Keratinocyte (primary cell): ENCODE data around the gene ZNF135. TPM values are rescaled to one million over a fixed set of nuclear protein-coding genes. Genes with fewer than 3 reads are reported as not detected.

ENCODE experiments used
- DNase-seq: peaks from one replicate; pipeline ENCODE4 v3.0.0-alpha.2; 2011; ENCODE audit warnings: low read depth, missing footprints, low spot score
- FAIRE-seq: peaks from 2 replicates; lab custom pipeline; 2011; peaks lifted over from hg19 to GRCh38; lab: Jason Lieb, UNC
- H2AFZ ChIP-seq: 2 replicates; pipeline ENCODE4 v1.6.0; 2012; ENCODE audit warnings: low read length, control low read depth, inconsistent platforms; ENCODE audit not compliant: control insufficient read depth
- H3K27ac ChIP-seq: 2 replicates; pipeline ENCODE4 v1.5.1; 2011; ENCODE audit warnings: low read length; ENCODE audit not compliant: control insufficient read depth, insufficient read depth
- H3K27me3 ChIP-seq: 3 replicates; pipeline ENCODE4 v1.6.0; 2011; ENCODE audit warnings: low read length; ENCODE audit not compliant: control insufficient read depth, insufficient read depth; ENCODE audit errors: extremely low read depth
- H3K36me3 ChIP-seq, 2 experiments: 2 replicates in 1 of 2; 3 replicates in 1 of 2; pipeline ENCODE4 v1.5.1; 2011; ENCODE audit warnings: low read length in 2 of 2, mild to moderate bottlenecking in 1 of 2; ENCODE audit not compliant: control insufficient read depth in 2 of 2, insufficient read depth in 2 of 2; ENCODE audit errors: extremely low read depth in 1 of 2
- H3K4me1 ChIP-seq: 3 replicates; pipeline ENCODE4 v1.5.1; 2011; ENCODE audit warnings: low read length; ENCODE audit not compliant: control insufficient read depth, insufficient read depth; ENCODE audit errors: extremely low read depth
- H3K4me2 ChIP-seq: 3 replicates; pipeline ENCODE4 v1.6.0; 2011; ENCODE audit warnings: low read depth, low read length; ENCODE audit not compliant: control insufficient read depth, insufficient read depth; ENCODE audit errors: extremely low read depth
- H3K4me3 ChIP-seq, 3 experiments: fragments of 200-600 bp in 1 of 3; sonication (generic) in 1 of 3; 2 replicates in 2 of 3; 3 replicates in 1 of 3; pipeline ENCODE4 v1.5.1; 2011 to 2016; ENCODE audit warnings: low read length in 3 of 3, mild to moderate bottlenecking in 3 of 3, control low read depth in 2 of 3, inconsistent platforms in 1 of 3, low read depth in 1 of 3, mixed read lengths in 1 of 3, mixed run types in 1 of 3, moderate library complexity in 1 of 3; ENCODE audit not compliant: control insufficient read depth in 2 of 3, insufficient read depth in 2 of 3; ENCODE audit errors: extremely low read depth in 1 of 3
- H3K79me2 ChIP-seq: 2 replicates; pipeline ENCODE4 v1.6.0; 2012; ENCODE audit warnings: low read length; ENCODE audit not compliant: control insufficient read depth, insufficient read depth
- H3K9ac ChIP-seq: 3 replicates; pipeline ENCODE4 v1.6.0; 2011; ENCODE audit warnings: low read length; ENCODE audit not compliant: control insufficient read depth, insufficient read depth; ENCODE audit errors: extremely low read depth
- H3K9me1 ChIP-seq: 3 replicates; pipeline ENCODE4 v1.6.0; 2011; ENCODE audit warnings: low read length; ENCODE audit not compliant: control insufficient read depth, insufficient read depth; ENCODE audit errors: extremely low read depth
- H3K9me3 ChIP-seq: 2 replicates; pipeline ENCODE4 v1.5.1; 2012; ENCODE audit warnings: low read depth, low read length; ENCODE audit not compliant: control insufficient read depth
- H4K20me1 ChIP-seq: 3 replicates; pipeline ENCODE4 v1.6.0; 2011; ENCODE audit warnings: low read length; ENCODE audit not compliant: control insufficient read depth, insufficient read depth; ENCODE audit errors: extremely low read depth
- CTCF ChIP-seq, 3 experiments: IDR thresholded peaks in 1 of 3; conservative IDR thresholded peaks in 1 of 3; optimal IDR thresholded peaks in 1 of 3; 2 replicates in 2 of 3; 3 replicates in 1 of 3; pipeline versions ENCODE3 to v1.5.1; 2011; ENCODE audit warnings: low read length in 3 of 3, mild to moderate bottlenecking in 3 of 3, moderate library complexity in 2 of 3, control low read depth in 1 of 3, inconsistent platforms in 1 of 3; ENCODE audit not compliant: insufficient read depth in 2 of 3; ENCODE audit errors: extremely low read depth in 1 of 3
- EZH2 ChIP-seq: IDR thresholded peaks from one replicate; pipeline ENCODE4 v1.6.1; 2012; ENCODE audit warnings: inconsistent platforms, mild to moderate bottlenecking, low read length, moderate library complexity
- dilution Hi-C: fragments of 300-500 bp; cut with MboI; formaldehyde crosslinking; loops from one replicate; pipeline ENCODE4 v1.7.0; 2020; ENCODE audit warnings: low sequenced_read_pairs; ENCODE audit not compliant: extremely low pct_ligation_motif_present
- polyA plus RNA-seq, 5 experiments: library from polyadenylated mRNA; depleted of rRNA in 3 of 5; stranded (reverse) in 3 of 5; stranded (forward) in 1 of 5; unstranded in 1 of 5; fragments of >200 nt; gene quantifications; 1 replicate in 1 of 5; 2 replicates in 3 of 5; 3 replicates in 1 of 5; pipeline versions ENCODE4 v1.2.1 to v1.2.3, GENCODE V29; 2011 to 2012; ENCODE audit warnings: missing spikeins in 2 of 5, low read depth in 1 of 5, low replicate concordance in 1 of 5

The ZNF135 gene
- polyA plus RNA-seq, 1 donor (not counting 4 experiments of a cell fraction or from before 2014, with no cell fraction given), result 3.4 TPM

- no peak for DNase-seq
- no peak overlapping the region for H3K9ac ChIP-seq
- no peak overlapping the region for H3K27ac ChIP-seq
- H3K4me2 ChIP-seq, result no peak overlapping the region
- TF ChIP-seq EZH2, result no peak
- no peak for TF ChIP-seq CTCF (optimal IDR thresholded peaks at IDR 0.05 in 1 of 3, IDR thresholded peaks at IDR 0.05 in 1 of 3, conservative IDR thresholded peaks at IDR 0.05 in 1 of 3; ENCODE audit: extremely low read depth in 1 of 3, insufficient read depth in 2 of 3, low read length in 3 of 3)
- peaks cover 18% of the 10 kb centered on the region for H3K9me3 ChIP-seq
- H3K79me2 ChIP-seq, result no peaks in the 10 kb centered on the region
- no peaks in the 10 kb centered on the region for H3K27me3 ChIP-seq
- dilution Hi-C loops, result no loop called here
- H3K4me1 ChIP-seq, result no peaks in the 10 kb centered on the region
- no peak for FAIRE-seq
- H2AFZ ChIP-seq, result no peak overlapping the region
- H3K36me3 ChIP-seq, result peaks cover 0 to 8% of the 10 kb centered on the region in 2 experiments
- no peaks in the 10 kb centered on the region for H3K9me1 ChIP-seq
- no peaks in the 10 kb centered on the region for H4K20me1 ChIP-seq
- H3K4me3 ChIP-seq, result no peak overlapping the region
Observed at GRCh38 chr19:58091251-58091995, 32.3 kb downstream of the ZNF135 start.

GRCh38 chr19:58093071-58093470 is 34.0 kb downstream of the ZNF135 start:
- H3K9me3 ChIP-seq, result peaks cover 12% of the 10 kb centered on the region
- H3K27ac ChIP-seq, result no peak overlapping the region
- peaks cover 4% of the 10 kb centered on the region for H3K79me2 ChIP-seq
- no peaks in the 10 kb centered on the region for H3K4me1 ChIP-seq
- H3K27me3 ChIP-seq, result no peaks in the 10 kb centered on the region
- TF ChIP-seq CTCF (optimal IDR thresholded peaks at IDR 0.05 in 1 of 3, IDR thresholded peaks at IDR 0.05 in 1 of 3, conservative IDR thresholded peaks at IDR 0.05 in 1 of 3; ENCODE audit: extremely low read depth in 1 of 3, insufficient read depth in 2 of 3, low read length in 3 of 3) (no peak), EZH2 (no peak)
- peaks cover 0 to 5% of the 10 kb centered on the region in 2 experiments for H3K36me3 ChIP-seq
- dilution Hi-C loops, result no loop called here
- H3K4me2 ChIP-seq, result no peak overlapping the region
- H2AFZ ChIP-seq, result no peak overlapping the region
- no peak for FAIRE-seq
- H3K4me3 ChIP-seq, result no peak overlapping the region
- no peaks in the 10 kb centered on the region for H3K9me1 ChIP-seq
- DNase-seq, result no peak
- H3K9ac ChIP-seq, result no peak overlapping the region
- H4K20me1 ChIP-seq, result no peaks in the 10 kb centered on the region
